Bronchial epithelial cell (primary cell): ENCODE results near the gene SHISAL2B. TPM values are rescaled to one million over a fixed set of nuclear protein-coding genes. Genes with fewer than 3 reads are reported as not detected.
"Not testable (repeated sequence)": the region's sequence is repeated elsewhere in the genome, so short reads cannot be mapped to it uniquely, and the experiment has no call there.

Experiments used
- DNase-seq: peaks from one replicate; pipeline ENCODE4 v3.0.0-alpha.2; 2010; ENCODE audit warnings: low read depth
- FAIRE-seq: peaks from 2 replicates; lab custom pipeline; 2011; peaks lifted over from hg19 to GRCh38; lab: Jason Lieb, UNC
- H3K27me3 ChIP-seq: 2 replicates; pipeline ENCODE4 v1.5.1; 2011; ENCODE audit warnings: low read length; ENCODE audit not compliant: control insufficient read depth, insufficient read depth
- H3K36me3 ChIP-seq: 2 replicates; pipeline ENCODE4 v1.5.1; 2011; ENCODE audit warnings: low read length; ENCODE audit not compliant: control insufficient read depth, insufficient read depth
- H3K4me3 ChIP-seq: 2 replicates; pipeline ENCODE4 v1.5.1; 2011; ENCODE audit warnings: mild to moderate bottlenecking, low read depth, low read length, control low read depth
- CTCF ChIP-seq: IDR thresholded peaks from 2 replicates; pipeline ENCODE4 v1.5.1; 2011; ENCODE audit warnings: mild to moderate bottlenecking, moderate library complexity, low read length, control low read depth, inconsistent platforms; ENCODE audit not compliant: insufficient read depth, severe bottlenecking
- total RNA-seq: library from RNA; depleted of rRNA; stranded (reverse); fragments of >200 nt; gene quantifications from 2 replicates; pipeline ENCODE4 v1.2.1, GENCODE V29; 2014

The SHISAL2B gene
- total RNA-seq, 1 donor from 2014 or later = not detected

GRCh38 chr5:64700765-64701164 lies 10.5 kb downstream of the SHISAL2B start:
- Histone ChIP-seq H3K4me3 (no peak overlapping the region), H3K27me3 (no peaks in the 10 kb centered on the region), H3K36me3 (no peaks in the 10 kb centered on the region)
- FAIRE-seq (no peak), DNase-seq (no peak)
- TF ChIP-seq CTCF = no peak

DNA sequence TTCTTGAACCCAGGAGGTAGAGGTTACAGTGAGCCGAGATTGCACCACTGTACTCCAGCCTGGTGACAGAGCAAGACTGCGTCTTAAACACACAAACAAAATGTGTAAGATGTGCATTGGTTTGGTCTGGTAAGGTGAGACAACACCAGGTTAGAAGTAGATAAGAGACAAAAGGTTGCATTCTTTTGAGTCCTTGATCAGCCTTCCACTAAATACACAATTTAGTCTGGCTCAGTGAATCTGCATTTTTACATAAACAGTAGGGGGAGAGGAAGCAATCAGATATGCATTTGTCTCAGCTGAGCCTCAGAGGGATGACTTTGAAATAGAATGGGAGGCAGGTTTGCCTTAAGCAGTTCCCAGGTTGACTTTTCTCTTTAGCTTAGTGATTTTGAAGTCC lies 15.8 kb downstream of the SHISAL2B start:
- H3K36me3 ChIP-seq, H3K27me3 ChIP-seq, DNase-seq, H3K4me3 ChIP-seq, FAIRE-seq: not testable (repeated sequence)

DNA sequence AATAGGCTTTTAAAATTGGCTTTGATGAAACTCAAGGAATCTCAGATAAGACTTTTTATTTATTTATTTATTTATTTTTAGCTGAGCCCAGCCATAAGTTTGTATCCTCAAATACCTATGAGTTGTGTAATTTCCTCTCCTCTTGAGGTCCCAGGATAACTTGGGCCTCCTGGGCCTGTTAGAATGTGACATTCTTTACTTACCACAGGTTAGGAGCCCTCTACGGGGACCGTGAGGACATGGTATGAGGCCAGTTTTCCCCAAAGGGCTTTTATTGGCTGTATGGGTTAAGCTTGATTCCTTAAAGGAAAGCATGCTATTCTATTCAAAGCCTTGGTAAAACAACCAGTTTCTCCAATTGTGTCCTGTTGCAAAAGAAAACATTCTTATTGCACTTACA lies 16.9 kb downstream of the SHISAL2B start:
- DNase-seq (no peak), FAIRE-seq (no peak)
- no peaks in the 10 kb centered on the region for H3K27me3 ChIP-seq
- no peaks in the 10 kb centered on the region for H3K36me3 ChIP-seq
- no peak for TF ChIP-seq CTCF
- H3K4me3 ChIP-seq = no peak overlapping the region

DNA sequence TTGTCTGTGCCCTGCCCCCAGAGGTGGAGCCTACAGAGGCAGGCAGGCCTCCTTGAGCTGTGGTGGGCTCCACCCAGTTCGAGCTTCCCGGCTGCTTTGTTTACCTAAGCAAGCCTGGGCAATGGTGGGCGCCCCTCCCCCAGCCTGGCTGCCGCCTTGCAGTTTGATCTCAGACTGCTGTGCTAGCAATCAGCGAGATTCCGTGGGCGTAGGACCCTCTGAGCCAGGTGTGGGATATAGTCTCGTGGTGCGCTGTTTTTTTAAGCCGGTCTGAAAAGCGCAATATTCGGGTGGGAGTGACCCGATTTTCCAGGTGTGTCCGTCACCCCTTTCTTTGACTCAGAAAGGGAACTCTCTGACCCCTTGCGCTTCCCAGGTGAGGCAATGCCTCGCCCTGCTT lies 24.2 kb downstream of the SHISAL2B start:
- not testable (repeated sequence) for FAIRE-seq, H3K4me3 ChIP-seq, H3K27me3 ChIP-seq, H3K36me3 ChIP-seq, DNase-seq

- Histone ChIP-seq H3K4me3 (no peak overlapping the region), H3K27me3 (no peaks in the 10 kb centered on the region), H3K36me3 (peaks cover 2% of the 10 kb centered on the region)
- FAIRE-seq (no peak), DNase-seq (no peak)
- no peak for TF ChIP-seq CTCF
Observed at GRCh38 chr5:64722588-64722987, 32.3 kb downstream of the SHISAL2B start.

DNA sequence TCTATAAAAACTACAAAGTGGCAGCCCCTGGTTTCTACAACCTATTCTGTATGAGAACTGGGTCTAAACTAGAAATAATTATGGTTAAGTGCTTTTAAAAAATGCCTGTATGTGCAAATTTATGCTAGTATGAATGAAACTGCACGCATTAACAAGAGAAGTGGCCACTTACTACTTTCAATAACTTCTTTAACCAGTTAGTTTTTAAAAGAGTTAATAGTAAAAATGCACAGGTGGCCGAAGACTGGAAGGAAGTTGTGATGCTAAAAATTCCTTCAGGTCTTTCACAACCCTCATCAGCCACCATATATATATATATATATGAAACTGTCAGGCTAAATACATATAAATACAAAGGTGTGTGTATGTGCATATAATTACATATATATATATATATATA lies 36.8 kb downstream of the SHISAL2B start:
- TF ChIP-seq CTCF = no peak
- Histone ChIP-seq H3K4me3 (no peak overlapping the region), H3K27me3 (no peaks in the 10 kb centered on the region), H3K36me3 (peaks cover 2% of the 10 kb centered on the region)
- DNase-seq = no peak
- no peak for FAIRE-seq

DNA sequence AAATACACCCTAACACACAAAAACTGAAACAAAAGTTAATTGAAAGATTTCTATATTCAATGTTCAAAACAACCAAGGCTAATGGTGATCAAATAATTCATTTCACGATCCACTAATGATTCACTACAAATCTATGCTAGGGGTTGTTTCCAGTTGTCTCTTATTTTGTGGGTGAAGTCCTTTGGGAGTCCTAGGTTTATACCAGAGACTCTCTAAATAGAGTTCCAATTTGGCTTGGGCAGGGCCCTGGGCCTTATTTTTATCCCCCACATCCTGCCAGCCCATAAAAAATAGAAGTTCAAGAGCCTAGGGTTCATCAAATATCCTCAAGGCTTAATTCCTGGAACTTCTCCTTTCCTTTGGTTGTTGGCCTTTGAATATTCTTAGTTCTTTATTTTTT lies 52.1 kb downstream of the SHISAL2B start:
- no peak for FAIRE-seq

More for the DNA sequence above, 52.1 kb downstream of the SHISAL2B start:
- Histone ChIP-seq H3K36me3 (peaks cover 3% of the 10 kb centered on the region), H3K27me3 (no peaks in the 10 kb centered on the region), H3K4me3 (no peak overlapping the region)
- no peak for DNase-seq
- TF ChIP-seq CTCF = no peak
